Panc1 (cell line): ENCODE data around the gene ATXN7L1. TPM values are rescaled to one million over a fixed set of nuclear protein-coding genes. Genes with fewer than 3 reads are reported as not detected.
"Not testable (repeated sequence)": the region's sequence is repeated elsewhere in the genome, so short reads cannot be mapped to it uniquely, and the experiment has no call there.

Source experiments
- ATAC-seq: fragments of 200-7000 bp; cut with Tn5 transposase; 2 replicates; pipeline ENCODE4 v1.9.1; 2020; ENCODE audit warnings: mild to moderate bottlenecking, moderate library complexity
- BruUV-seq: library from RNA; stranded (reverse); fragments of 400-500 nt; replicated peaks from 2 replicates; lab custom pipeline; 2021; lab: Mats Ljungman, UMichigan
- CTCF ChIA-PET: fragments of 300-600 bp; sonication (Branson Sonifier 250); formaldehyde crosslinking; loops from one replicate; lab custom pipeline; 2022; ENCODE audit warnings: antibody characterized with exemption; lab: Charles Lee
- POLR2A ChIA-PET: fragments of 300-600 bp; sonication (Branson Sonifier 250); formaldehyde crosslinking; loops from one replicate; lab custom pipeline; 2022; ENCODE audit warnings: antibody characterized with exemption; lab: Charles Lee
- DNase-seq: peaks from one replicate; pipeline ENCODE4 v3.0.0-alpha.2; 2010; ENCODE audit warnings: low read depth, low spot score
- H3K27ac ChIP-seq: 2 replicates; pipeline ENCODE4 v1.5.1; 2011; ENCODE audit warnings: mild to moderate bottlenecking, low read length, inconsistent platforms
- H3K27me3 ChIP-seq: fragments of 200-500 bp; sonication (Bioruptor generic); 2 replicates; pipeline ENCODE4 v1.6.0; 2014; ENCODE audit warnings: low read length, inconsistent platforms; ENCODE audit not compliant: control insufficient read depth, insufficient read depth
- H3K36me3 ChIP-seq: fragments of 200-500 bp; sonication (Bioruptor generic); 2 replicates; pipeline ENCODE4 v1.5.1; 2014; ENCODE audit warnings: inconsistent platforms, mild to moderate bottlenecking, low read length, moderate library complexity; ENCODE audit not compliant: control insufficient read depth, insufficient read depth
- H3K4me1 ChIP-seq: 2 replicates; pipeline ENCODE4 v1.5.1; 2011; ENCODE audit warnings: inconsistent platforms, mild to moderate bottlenecking, low read length, moderate library complexity; ENCODE audit not compliant: control insufficient read depth, insufficient read depth
- H3K4me3 ChIP-seq, 2 experiments: 2 replicates each; pipeline ENCODE4 v1.5.1; 2011 to 2012; ENCODE audit warnings: low read depth in 2 of 2, low read length in 2 of 2, mild to moderate bottlenecking in 2 of 2, inconsistent platforms in 1 of 2, moderate library complexity in 1 of 2
- H3K9me3 ChIP-seq: fragments of 200-500 bp; sonication (Bioruptor generic); 2 replicates; pipeline ENCODE4 v1.5.1; 2014; ENCODE audit warnings: low read depth, mild to moderate bottlenecking, inconsistent platforms, low read length, moderate library complexity; ENCODE audit not compliant: control insufficient read depth, insufficient read depth
- POLR2AphosphoS5 ChIP-seq: IDR thresholded peaks from 2 replicates; pipeline ENCODE4 v1.6.1; 2012; ENCODE audit warnings: mild to moderate bottlenecking, low read depth, low read length, moderate library complexity
- SIN3A ChIP-seq: IDR thresholded peaks from 2 replicates; pipeline ENCODE4 v1.6.1; 2012; ENCODE audit warnings: low read depth, mild to moderate bottlenecking, low read length, moderate library complexity, borderline replicate concordance; ENCODE audit not compliant: insufficient read depth
- TCF7L2 ChIP-seq: IDR thresholded peaks from 2 replicates; pipeline ENCODE4 v1.6.1; 2011; ENCODE audit warnings: mild to moderate bottlenecking, low read depth, low read length, inconsistent platforms
- in situ Hi-C: cut with HindIII; loops from 2 replicates; pipeline ENCODE4 v1.10.0; 2016; ENCODE audit warnings: low sequenced_read_pairs, low pct_unique_long_range_greater_than_20kb
- intact Hi-C: fragments of 100-400 bp; cut with micrococcal nuclease; formaldehyde crosslinking; loops from one replicate; pipeline ENCODE4 v1.10.0; 2022; ENCODE audit not compliant: unreplicated experiment
- total RNA-seq: library from RNA; stranded (reverse); gene quantifications from one replicate; pipeline ENCODE4 v1.2.1, GENCODE V29; 2021; ENCODE audit not compliant: unreplicated experiment
- TF ChIP-seq, protein P1 (sequence below), 2 experiments: IDR thresholded peaks; 2 replicates each; pipeline ENCODE4 v1.6.1; 2011 to 2012; ENCODE audit warnings: low read depth in 2 of 2, control low read depth in 1 of 2, low read length in 1 of 2, mild to moderate bottlenecking in 1 of 2, moderate library complexity in 1 of 2; ENCODE audit not compliant: insufficient read depth in 1 of 2
- TF ChIP-seq, protein P2 (sequence below): fragments of 450-650 bp; IDR thresholded peaks from 2 replicates; pipeline ENCODE4 v1.5.1; 2017; ENCODE audit warnings: mild to moderate bottlenecking

Gene ATXN7L1
- total RNA-seq, 1 experiment from 2014 or later = 10.8 TPM

DNA sequence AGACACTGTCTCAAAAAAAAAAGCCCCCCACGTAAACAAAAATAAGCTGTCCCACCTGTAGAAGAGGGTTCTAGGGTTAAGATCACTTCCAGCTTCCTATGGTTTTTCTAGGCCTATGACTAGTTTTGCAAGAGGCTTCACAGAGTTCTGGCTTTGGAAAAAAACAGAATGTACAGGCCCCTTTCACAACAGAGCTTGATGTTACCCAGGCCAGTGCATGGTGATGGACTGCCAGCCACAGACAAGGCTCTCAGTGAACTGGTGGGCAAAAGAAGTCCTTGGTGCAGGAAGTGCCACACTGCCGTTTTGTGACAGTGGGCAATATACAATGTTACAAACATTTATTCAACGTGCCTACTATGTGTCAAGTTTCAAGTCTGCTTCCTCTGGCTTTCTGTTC lies 276.8 kb downstream of the ATXN7L1 start:
- Histone ChIP-seq H3K27ac (no peak overlapping the region), H3K4me3 (no peak overlapping the region), H3K9me3 (no peaks in the 10 kb centered on the region), H3K27me3 (no peaks in the 10 kb centered on the region), H3K36me3 (no peaks in the 10 kb centered on the region), H3K4me1 (no peaks in the 10 kb centered on the region)
- POLR2A ChIA-PET = no interaction called here
- TF ChIP-seq, protein P1, sequence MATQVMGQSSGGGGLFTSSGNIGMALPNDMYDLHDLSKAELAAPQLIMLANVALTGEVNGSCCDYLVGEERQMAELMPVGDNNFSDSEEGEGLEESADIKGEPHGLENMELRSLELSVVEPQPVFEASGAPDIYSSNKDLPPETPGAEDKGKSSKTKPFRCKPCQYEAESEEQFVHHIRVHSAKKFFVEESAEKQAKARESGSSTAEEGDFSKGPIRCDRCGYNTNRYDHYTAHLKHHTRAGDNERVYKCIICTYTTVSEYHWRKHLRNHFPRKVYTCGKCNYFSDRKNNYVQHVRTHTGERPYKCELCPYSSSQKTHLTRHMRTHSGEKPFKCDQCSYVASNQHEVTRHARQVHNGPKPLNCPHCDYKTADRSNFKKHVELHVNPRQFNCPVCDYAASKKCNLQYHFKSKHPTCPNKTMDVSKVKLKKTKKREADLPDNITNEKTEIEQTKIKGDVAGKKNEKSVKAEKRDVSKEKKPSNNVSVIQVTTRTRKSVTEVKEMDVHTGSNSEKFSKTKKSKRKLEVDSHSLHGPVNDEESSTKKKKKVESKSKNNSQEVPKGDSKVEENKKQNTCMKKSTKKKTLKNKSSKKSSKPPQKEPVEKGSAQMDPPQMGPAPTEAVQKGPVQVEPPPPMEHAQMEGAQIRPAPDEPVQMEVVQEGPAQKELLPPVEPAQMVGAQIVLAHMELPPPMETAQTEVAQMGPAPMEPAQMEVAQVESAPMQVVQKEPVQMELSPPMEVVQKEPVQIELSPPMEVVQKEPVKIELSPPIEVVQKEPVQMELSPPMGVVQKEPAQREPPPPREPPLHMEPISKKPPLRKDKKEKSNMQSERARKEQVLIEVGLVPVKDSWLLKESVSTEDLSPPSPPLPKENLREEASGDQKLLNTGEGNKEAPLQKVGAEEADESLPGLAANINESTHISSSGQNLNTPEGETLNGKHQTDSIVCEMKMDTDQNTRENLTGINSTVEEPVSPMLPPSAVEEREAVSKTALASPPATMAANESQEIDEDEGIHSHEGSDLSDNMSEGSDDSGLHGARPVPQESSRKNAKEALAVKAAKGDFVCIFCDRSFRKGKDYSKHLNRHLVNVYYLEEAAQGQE (IDR thresholded peaks at IDR 0.05; ENCODE audit: insufficient read depth in 1 of 2, low read depth in 2 of 2, low read length in 1 of 2) = no peak
- no peak for TF ChIP-seq SIN3A
- TF ChIP-seq, protein P2, sequence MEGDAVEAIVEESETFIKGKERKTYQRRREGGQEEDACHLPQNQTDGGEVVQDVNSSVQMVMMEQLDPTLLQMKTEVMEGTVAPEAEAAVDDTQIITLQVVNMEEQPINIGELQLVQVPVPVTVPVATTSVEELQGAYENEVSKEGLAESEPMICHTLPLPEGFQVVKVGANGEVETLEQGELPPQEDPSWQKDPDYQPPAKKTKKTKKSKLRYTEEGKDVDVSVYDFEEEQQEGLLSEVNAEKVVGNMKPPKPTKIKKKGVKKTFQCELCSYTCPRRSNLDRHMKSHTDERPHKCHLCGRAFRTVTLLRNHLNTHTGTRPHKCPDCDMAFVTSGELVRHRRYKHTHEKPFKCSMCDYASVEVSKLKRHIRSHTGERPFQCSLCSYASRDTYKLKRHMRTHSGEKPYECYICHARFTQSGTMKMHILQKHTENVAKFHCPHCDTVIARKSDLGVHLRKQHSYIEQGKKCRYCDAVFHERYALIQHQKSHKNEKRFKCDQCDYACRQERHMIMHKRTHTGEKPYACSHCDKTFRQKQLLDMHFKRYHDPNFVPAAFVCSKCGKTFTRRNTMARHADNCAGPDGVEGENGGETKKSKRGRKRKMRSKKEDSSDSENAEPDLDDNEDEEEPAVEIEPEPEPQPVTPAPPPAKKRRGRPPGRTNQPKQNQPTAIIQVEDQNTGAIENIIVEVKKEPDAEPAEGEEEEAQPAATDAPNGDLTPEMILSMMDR = no peak
- CTCF ChIA-PET = interaction anchor here (0.7 kb wide), 1 partner anchor 201 kb away, joined by 4 read pairs; no protein-coding TSS in a partner anchor
- no TSS peak for BruUV-seq
- in situ Hi-C loops = no loop called here
- intact Hi-C loops = no loop called here
- DNase-seq (no peak), ATAC-seq (no peak)

DNA sequence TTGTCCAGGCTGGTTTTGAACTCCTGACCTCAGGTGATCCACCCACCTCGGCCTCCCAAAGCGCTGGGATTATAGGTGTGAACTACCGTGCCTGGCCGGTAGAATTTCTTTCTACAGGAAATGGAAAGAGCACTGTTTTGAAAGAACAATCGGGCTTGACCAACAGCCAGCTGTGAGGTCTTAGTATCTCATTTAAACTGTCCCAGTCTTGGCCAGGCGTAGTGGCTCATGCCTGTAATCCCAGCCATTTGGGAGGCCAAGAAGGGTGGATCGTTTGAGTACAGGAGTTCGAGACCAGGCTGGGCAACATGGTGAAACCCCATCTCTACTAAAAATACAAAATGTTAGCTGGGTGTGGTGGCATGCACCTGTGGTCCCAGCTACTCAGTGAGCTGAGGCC lies 277.3 kb downstream of the ATXN7L1 start:
- POLR2A ChIA-PET, H3K27ac ChIP-seq, ATAC-seq, H3K4me1 ChIP-seq, H3K36me3 ChIP-seq, in situ Hi-C loops, H3K27me3 ChIP-seq, BruUV-seq, intact Hi-C loops, H3K9me3 ChIP-seq, DNase-seq, H3K4me3 ChIP-seq: not testable (repeated sequence)
- CTCF ChIA-PET = interaction anchor here (0.7 kb wide), 1 partner anchor 201 kb away, joined by 4 read pairs; no protein-coding TSS in a partner anchor

DNA sequence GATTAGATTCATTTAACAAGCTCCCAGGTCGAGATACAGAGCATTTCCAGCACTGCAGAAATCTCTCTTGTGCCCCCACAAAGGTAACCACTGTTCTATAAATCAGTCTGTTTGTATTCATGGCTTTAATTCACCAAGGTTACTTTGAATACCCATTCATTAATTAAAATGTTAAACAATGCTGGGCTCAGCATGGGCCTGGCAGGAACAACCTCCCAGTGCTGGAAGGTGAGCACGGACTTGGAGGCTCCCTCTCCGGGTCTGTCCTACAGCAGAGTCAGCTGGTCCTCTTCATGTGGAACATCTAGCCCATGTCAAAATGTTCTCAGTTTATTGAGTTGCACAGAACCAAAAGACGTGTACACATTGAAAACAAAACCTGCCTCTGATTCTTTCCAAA lies 279.5 kb downstream of the ATXN7L1 start:
- H3K4me1 ChIP-seq = no peaks in the 10 kb centered on the region
- POLR2A ChIA-PET = interaction anchor here (0.5 kb wide), 1 partner anchor 651 kb away, joined by 3 read pairs; no protein-coding TSS in a partner anchor
- no TSS peak for BruUV-seq
- in situ Hi-C loops (no loop called here), intact Hi-C loops (no loop called here)
- H3K27ac ChIP-seq = no peak overlapping the region
- CTCF ChIA-PET = interaction anchor here (0.6 kb wide), 1 partner anchor 11 kb away, joined by 7 read pairs; no protein-coding TSS in a partner anchor
- TF ChIP-seq, protein P2 = no peak
- TF ChIP-seq, protein P1 (IDR thresholded peaks at IDR 0.05; ENCODE audit: insufficient read depth in 1 of 2, low read depth in 2 of 2, low read length in 1 of 2) = no peak
- TF ChIP-seq TCF7L2 (no peak), SIN3A (no peak), POLR2AphosphoS5 (no peak)
- H3K4me3 ChIP-seq = no peak overlapping the region
- DNase-seq (no peak), ATAC-seq (no peak)
- H3K36me3 ChIP-seq = no peaks in the 10 kb centered on the region
- no peaks in the 10 kb centered on the region for H3K9me3 ChIP-seq
- no peaks in the 10 kb centered on the region for H3K27me3 ChIP-seq
